Glutamatergic neuron (in vitro differentiated cells): ENCODE measurements around the gene CITED2. TPM values are rescaled to one million over a fixed set of nuclear protein-coding genes. Genes with fewer than 3 reads are reported as not detected.
A peak's percentile ranks its signal among the peaks of the same experiment; 100 is the strongest.

Source experiments
- DNase-seq: peaks from one replicate; pipeline ENCODE4 v3.0.0; 2022
- H3K27ac Mint-ChIP-seq: one replicate; pipeline ENCODE4 v1.8.0; 2020; ENCODE audit warnings: mild to moderate bottlenecking, mixed read lengths, inconsistent platforms; ENCODE audit not compliant: unreplicated experiment
- H3K27me3 Mint-ChIP-seq: one replicate; pipeline ENCODE4 v1.8.0; 2020; ENCODE audit warnings: mild to moderate bottlenecking, moderate library complexity, mixed read lengths, inconsistent platforms; ENCODE audit not compliant: unreplicated experiment
- H3K36me3 Mint-ChIP-seq: one replicate; pipeline ENCODE4 v1.8.0; 2020; ENCODE audit warnings: mild to moderate bottlenecking, mixed read lengths, inconsistent platforms; ENCODE audit not compliant: unreplicated experiment
- H3K4me1 Mint-ChIP-seq: one replicate; pipeline ENCODE4 v1.8.0; 2020; ENCODE audit warnings: mild to moderate bottlenecking, low read depth, mixed read lengths, inconsistent platforms; ENCODE audit not compliant: unreplicated experiment
- H3K4me3 Mint-ChIP-seq: one replicate; pipeline ENCODE4 v1.8.0; 2020; ENCODE audit warnings: mild to moderate bottlenecking, mixed read lengths, inconsistent platforms; ENCODE audit not compliant: unreplicated experiment
- H3K9me3 Mint-ChIP-seq: one replicate; pipeline ENCODE4 v1.8.0; 2020; ENCODE audit warnings: mild to moderate bottlenecking, moderate library complexity, mixed read lengths, inconsistent platforms; ENCODE audit not compliant: unreplicated experiment
- CTCF ChIP-seq: fragments of 200-600 bp; sonication (generic); IDR thresholded peaks from one replicate; pipeline ENCODE4 v1.5.0; 2021; ENCODE audit not compliant: partially characterized antibody, unreplicated experiment
- long read RNA-seq: library from polyadenylated mRNA; unstranded; transcript quantifications from one replicate; pipeline ENCODE4 v2.0.0, GENCODE V29; 2020; ENCODE audit not compliant: unreplicated experiment
- total RNA-seq: library from RNA; stranded (reverse); fragmentation: NEBNext Ultra II Directional; extraction: Animal tissue kit (Norgen Biotek cat#: 25700); gene quantifications from one replicate; pipeline ENCODE4 v1.2.1, GENCODE V29; 2021; ENCODE audit not compliant: unreplicated experiment

Gene CITED2
- total RNA-seq: 66.5 TPM
- long read RNA-seq, transcript CITED2-201 (2 exons, 2,354 nt): major isoform, 5 of 6 reads
- long read RNA-seq, partial matches to known transcripts: 1 of 6 reads
- long read RNA-seq, other reads (novel, unspliced or antisense): 0 of 6 reads

GRCh38 chr6:139374357-139375225 is at the start of gene CITED2:
CITED2 (minus strand) TSS chr6:139374648; CDS start chr6:139373944, 704 bp downstream.
- Mint-ChIP-seq H3K4me1 (peaks cover 18% of the 10 kb centered on the region), H3K4me3 (peak within 1 kb of the TSS; percentile 100), H3K27me3 (peaks cover 16% of the 10 kb centered on the region), H3K9me3 (peaks cover 24% of the 10 kb centered on the region), H3K36me3 (peaks cover 4% of the 10 kb centered on the region), H3K27ac (peak within 1 kb of the TSS; percentile 100)
- TF ChIP-seq CTCF: no peak
- peak; percentile 91 for DNase-seq

GRCh38 chr6:139423037-139423703 is 48.7 kb upstream of the CITED2 start:
- H3K4me1 Mint-ChIP-seq: no peaks in the 10 kb centered on the region
- H3K9me3 Mint-ChIP-seq: no peaks in the 10 kb centered on the region
- no peak overlapping the region for H3K27ac Mint-ChIP-seq
- no peak for TF ChIP-seq CTCF
- no peaks in the 10 kb centered on the region for H3K27me3 Mint-ChIP-seq
- no peak overlapping the region for H3K4me3 Mint-ChIP-seq
- H3K36me3 Mint-ChIP-seq: no peaks in the 10 kb centered on the region
- no peak for DNase-seq

GRCh38 chr6:139422105-139423036 is 47.9 kb upstream of the CITED2 start:
- no peaks in the 10 kb centered on the region for H3K27me3 Mint-ChIP-seq
- H3K4me3 Mint-ChIP-seq: no peak overlapping the region
- H3K4me1 Mint-ChIP-seq: no peaks in the 10 kb centered on the region
- H3K36me3 Mint-ChIP-seq: no peaks in the 10 kb centered on the region
- H3K27ac Mint-ChIP-seq: peak overlapping the region; percentile 28
- no peak for DNase-seq
- no peak for TF ChIP-seq CTCF
- H3K9me3 Mint-ChIP-seq: no peaks in the 10 kb centered on the region

- H3K36me3 Mint-ChIP-seq: no peaks in the 10 kb centered on the region
- H3K4me1 Mint-ChIP-seq: no peaks in the 10 kb centered on the region
- no peak for TF ChIP-seq CTCF
- no peaks in the 10 kb centered on the region for H3K9me3 Mint-ChIP-seq
- H3K27me3 Mint-ChIP-seq: no peaks in the 10 kb centered on the region
- DNase-seq: no peak
- H3K27ac Mint-ChIP-seq: no peak overlapping the region
- H3K4me3 Mint-ChIP-seq: no peak overlapping the region
These were observed 44.2 kb upstream of the CITED2 start for GRCh38 chr6:139418481-139419132.
